SK-N-SH (cell line): Measurements from ENCODE around the gene ACOXL. TPM values are rescaled to one million over a fixed set of nuclear protein-coding genes. Genes with fewer than 3 reads are reported as not detected.

Experiments used
- CTCF ChIA-PET: fragments of 300-600, 350-600 bp; formaldehyde crosslinking; extraction: SDS; loops from one replicate; lab custom pipeline; 2021; lab: Yijun Ruan, JAX
- POLR2A ChIA-PET: fragments of 350-600 bp; sonication (Branson Sonifier 250); formaldehyde crosslinking; extraction: SDS; loops from one replicate; lab custom pipeline; 2020; ENCODE audit warnings: antibody characterized with exemption, inconsistent platforms; lab: Yijun Ruan, JAX
- DNase-seq: peaks from one replicate; pipeline ENCODE4 v3.0.0; 2012
- H2AFZ ChIP-seq: fragments of 200-600 bp; sonication (generic); 2 replicates; pipeline ENCODE4 v1.8.1; 2016; ENCODE audit warnings: antibody characterized with exemption, mild to moderate bottlenecking, low read depth
- H3F3A ChIP-seq: fragments of 200-600 bp; sonication (generic); replicated peaks from 2 replicates; pipeline ENCODE3; 2016; ENCODE audit warnings: antibody characterized with exemption, mild to moderate bottlenecking; ENCODE audit not compliant: insufficient read depth
- H3K27ac ChIP-seq, 2 experiments: fragments of 200-500 bp in 1 of 2; fragments of 200-600 bp in 1 of 2; sonication (Bioruptor generic) in 1 of 2; sonication (generic), shearing (Covaris generic) in 1 of 2; 2 replicates each; pipeline versions ENCODE4 v1.5.1 to v1.6.1; 2014 to 2016; ENCODE audit warnings: low read depth in 2 of 2, inconsistent platforms in 1 of 2, low read length in 1 of 2, mild to moderate bottlenecking in 1 of 2, mixed read lengths in 1 of 2
- H3K27me3 ChIP-seq: fragments of 200-600 bp; sonication (generic), shearing (Covaris generic); 2 replicates; pipeline ENCODE4 v1.6.1; 2016; ENCODE audit warnings: mixed run types; ENCODE audit not compliant: insufficient read depth
- H3K36me3 ChIP-seq, 2 experiments: fragments of 200-500 bp in 1 of 2; fragments of 200-600 bp in 1 of 2; sonication (Bioruptor generic) in 1 of 2; sonication (generic) in 1 of 2; replicated peaks in 1 of 2; 2 replicates each; pipeline versions ENCODE3 to v1.5.1; 2014 to 2016; ENCODE audit warnings: low read length in 1 of 2, mild to moderate bottlenecking in 1 of 2; ENCODE audit not compliant: insufficient read depth in 2 of 2, control insufficient read depth in 1 of 2
- H3K4me1 ChIP-seq, 2 experiments: fragments of 200-500 bp in 1 of 2; fragments of 200-600 bp in 1 of 2; sonication (Bioruptor generic) in 1 of 2; sonication (generic), shearing (Covaris generic) in 1 of 2; 2 replicates each; pipeline versions ENCODE4 v1.5.1 to v1.6.1; 2014 to 2016; ENCODE audit warnings: low read depth in 1 of 2, low read length in 1 of 2, mixed run types in 1 of 2; ENCODE audit not compliant: insufficient read depth in 2 of 2, control insufficient read depth in 1 of 2
- H3K4me2 ChIP-seq: fragments of 200-600 bp; sonication (generic), shearing (Covaris generic); 2 replicates; pipeline ENCODE4 v1.6.1; 2017; ENCODE audit warnings: mixed run types
- H3K4me3 ChIP-seq, 2 experiments: fragments of 200-500 bp in 1 of 2; fragments of 200-600 bp in 1 of 2; sonication (Bioruptor generic) in 1 of 2; sonication (generic), shearing (Covaris generic) in 1 of 2; 2 replicates each; pipeline versions ENCODE4 v1.5.1 to v1.8.1; 2014 to 2016; ENCODE audit warnings: low read depth in 2 of 2, inconsistent platforms in 1 of 2, low read length in 1 of 2, mild to moderate bottlenecking in 1 of 2, mixed read lengths in 1 of 2, moderate library complexity in 1 of 2
- H3K79me2 ChIP-seq: fragments of 200-600 bp; sonication (generic); 2 replicates; pipeline ENCODE4 v1.8.1; 2017; ENCODE audit warnings: mild to moderate bottlenecking; ENCODE audit not compliant: insufficient read depth
- H3K9ac ChIP-seq: fragments of 200-600 bp; sonication (generic); 2 replicates; pipeline ENCODE4 v1.6.1; 2017; ENCODE audit warnings: mixed run types
- H3K9me2 ChIP-seq: fragments of 200-600 bp; sonication (generic); 2 replicates; pipeline ENCODE4 v1.6.1; 2017; ENCODE audit warnings: mixed run types
- H3K9me3 ChIP-seq: fragments of 200-600 bp; sonication (generic); 2 replicates; pipeline ENCODE4 v1.6.1; 2017; ENCODE audit warnings: mixed run types, mild to moderate bottlenecking, moderate library complexity
- H4K20me1 ChIP-seq: fragments of 200-600 bp; sonication (generic); 2 replicates; pipeline ENCODE4 v1.6.1; 2017; ENCODE audit warnings: mild to moderate bottlenecking, mixed run types; ENCODE audit not compliant: insufficient read depth
- CHD2 ChIP-seq: fragments of 150-350 bp; IDR thresholded peaks from 2 replicates; pipeline ENCODE4 v1.6.1; 2018; ENCODE audit warnings: low read length; ENCODE audit not compliant: partially characterized antibody
- EZH2phosphoT487 ChIP-seq: fragments of 200-600 bp; sonication (generic); IDR thresholded peaks from 2 replicates; pipeline ENCODE4 v1.6.1; 2017; ENCODE audit warnings: low read depth, mixed run types, mild to moderate bottlenecking, antibody characterized with exemption, moderate library complexity, borderline replicate concordance
- GABPA ChIP-seq: IDR thresholded peaks from 2 replicates; pipeline ENCODE4 v1.4.0; 2012; ENCODE audit warnings: low read depth, mild to moderate bottlenecking
- RAD21 ChIP-seq: IDR thresholded peaks from 2 replicates; pipeline ENCODE4 v1.6.1; 2012; ENCODE audit warnings: mild to moderate bottlenecking, low read length
- SMC3 ChIP-seq: IDR thresholded peaks from 2 replicates; pipeline ENCODE4 v1.6.1; 2012; ENCODE audit warnings: low read depth, low read length, improper control_type of control experiment
- TEAD4 ChIP-seq: IDR thresholded peaks from 2 replicates; pipeline ENCODE4 v1.4.0; 2012; ENCODE audit warnings: mild to moderate bottlenecking, borderline replicate concordance; ENCODE audit not compliant: insufficient read depth
- USF1 ChIP-seq: IDR thresholded peaks from 2 replicates; pipeline ENCODE4 v1.4.0; 2012; ENCODE audit warnings: low read depth, borderline replicate concordance
- USF2 ChIP-seq: fragments of 150-350 bp; IDR thresholded peaks from 2 replicates; pipeline ENCODE4 v1.6.1; 2017; ENCODE audit warnings: antibody characterized with exemption, low read length, low read depth, borderline replicate concordance
- YY1 ChIP-seq: IDR thresholded peaks from 2 replicates; pipeline ENCODE4 v1.4.0; 2012; ENCODE audit warnings: low read depth, mild to moderate bottlenecking
- WGBS: methylation state at CpG from one replicate; pipeline ENCODE4 v1.1.6; 2017; ENCODE audit warnings: low lambda C conversion rate; 5-methylcytosine and 5-hydroxymethylcytosine counted together
- polyA plus RNA-seq, 3 experiments: library from polyadenylated mRNA; depleted of rRNA; stranded (reverse); fragments of >200 nt; gene quantifications; 2 replicates each; pipeline ENCODE4 v1.2.3, GENCODE V29; 2012

Gene ACOXL
- polyA plus RNA-seq, 1 of the 3 experiments (the other 2 are of a cell fraction): not detected

GRCh38 chr2:111050701-111051376 lies 318.5 kb downstream of the ACOXL start:
- WGBS: 48% methylated on average over 9 of the region's 9 CpGs
- CTCF ChIA-PET: interaction anchor here (1.0 to 1.2 kb wide), 2 partner anchors 17 to 108 kb away, joined by 3 to 4 read pairs; no protein-coding TSS in a partner anchor

GRCh38 chr2:111052621-111053020 lies 320.2 kb downstream of the ACOXL start:
- H3K9ac ChIP-seq: no peak overlapping the region
- H3K27me3 ChIP-seq: peaks cover 13% of the 10 kb centered on the region
- no peak overlapping the region for H3K27ac ChIP-seq
- H3K4me1 ChIP-seq: peaks cover 0 to 12% of the 10 kb centered on the region in 2 experiments; a peak in 1 of 4 replicates
- 45% methylated on average over 6 of the region's 6 CpGs for WGBS
- no peak overlapping the region for H2AFZ ChIP-seq
- no peak for TF ChIP-seq USF1
- H3K36me3 ChIP-seq: no peaks in the 10 kb centered on the region
- no peaks in the 10 kb centered on the region for H3K79me2 ChIP-seq
- CTCF ChIA-PET: no interaction called here
- H3K4me2 ChIP-seq: no peak overlapping the region
- POLR2A ChIA-PET: no interaction called here
- no peak overlapping the region for H3K4me3 ChIP-seq
- H3K9me3 ChIP-seq: no peaks in the 10 kb centered on the region
- H4K20me1 ChIP-seq: no peaks in the 10 kb centered on the region
- no peaks in the 10 kb centered on the region for H3K9me2 ChIP-seq
- no peak for DNase-seq
- H3F3A ChIP-seq: no peaks in the 10 kb centered on the region

More at GRCh38 chr2:111050701-111051376, 318.5 kb downstream of the ACOXL start:
- Histone ChIP-seq H3K9me2 (no peaks in the 10 kb centered on the region), H3K9ac (no peak overlapping the region), H2AFZ (no peak overlapping the region)
- POLR2A ChIA-PET: no interaction called here
- no peak for DNase-seq
- no peak for TF ChIP-seq SMC3
- TF ChIP-seq USF2: no peak
- no peak for TF ChIP-seq EZH2phosphoT487
- TF ChIP-seq YY1: no peak
- no peak for TF ChIP-seq RAD21
- no peak for TF ChIP-seq TEAD4
- TF ChIP-seq, all 33 proteins: peak for 0
- Histone ChIP-seq H3K27me3 (peaks cover 15% of the 10 kb centered on the region), H3K4me3 (no peak overlapping the region), H3K9me3 (no peaks in the 10 kb centered on the region), H4K20me1 (no peaks in the 10 kb centered on the region), H3K79me2 (no peaks in the 10 kb centered on the region), H3F3A (no peaks in the 10 kb centered on the region), H3K36me3 (no peaks in the 10 kb centered on the region), H3K4me1 (peaks cover 0 to 12% of the 10 kb centered on the region in 2 experiments; a peak in 1 of 4 replicates), H3K4me2 (no peak overlapping the region), H3K27ac (no peak overlapping the region)

GRCh38 chr2:111053266-111053665 lies 320.9 kb downstream of the ACOXL start:
- Histone ChIP-seq H3F3A (no peaks in the 10 kb centered on the region), H3K79me2 (no peaks in the 10 kb centered on the region), H3K9me3 (no peaks in the 10 kb centered on the region), H3K27me3 (peaks cover 13% of the 10 kb centered on the region), H2AFZ (no peak overlapping the region), H3K9ac (no peak overlapping the region), H3K36me3 (no peaks in the 10 kb centered on the region), H4K20me1 (no peaks in the 10 kb centered on the region), H3K4me1 (peaks cover 0 to 12% of the 10 kb centered on the region in 2 experiments; a peak in 1 of 4 replicates), H3K27ac (no peak overlapping the region), H3K4me3 (no peak overlapping the region), H3K4me2 (no peak overlapping the region), H3K9me2 (no peaks in the 10 kb centered on the region)
- ChIA-PET CTCF (no interaction called here), POLR2A (no interaction called here)
- no peak for DNase-seq
- WGBS: 50% methylated on average over 1 of the region's 1 CpG
- no peak for TF ChIP-seq GABPA
- TF ChIP-seq CHD2: no peak
